Measurements from ENCODE around the gene MPPED1. TPM values are rescaled to one million over a fixed set of nuclear protein-coding genes. Genes with fewer than 3 reads are reported as not detected.

Gene MPPED1
- total and polyA plus RNA-seq, 2 donors (not counting 3 experiments of a cell fraction or from before 2014, with no cell fraction given): not detected

DNA sequence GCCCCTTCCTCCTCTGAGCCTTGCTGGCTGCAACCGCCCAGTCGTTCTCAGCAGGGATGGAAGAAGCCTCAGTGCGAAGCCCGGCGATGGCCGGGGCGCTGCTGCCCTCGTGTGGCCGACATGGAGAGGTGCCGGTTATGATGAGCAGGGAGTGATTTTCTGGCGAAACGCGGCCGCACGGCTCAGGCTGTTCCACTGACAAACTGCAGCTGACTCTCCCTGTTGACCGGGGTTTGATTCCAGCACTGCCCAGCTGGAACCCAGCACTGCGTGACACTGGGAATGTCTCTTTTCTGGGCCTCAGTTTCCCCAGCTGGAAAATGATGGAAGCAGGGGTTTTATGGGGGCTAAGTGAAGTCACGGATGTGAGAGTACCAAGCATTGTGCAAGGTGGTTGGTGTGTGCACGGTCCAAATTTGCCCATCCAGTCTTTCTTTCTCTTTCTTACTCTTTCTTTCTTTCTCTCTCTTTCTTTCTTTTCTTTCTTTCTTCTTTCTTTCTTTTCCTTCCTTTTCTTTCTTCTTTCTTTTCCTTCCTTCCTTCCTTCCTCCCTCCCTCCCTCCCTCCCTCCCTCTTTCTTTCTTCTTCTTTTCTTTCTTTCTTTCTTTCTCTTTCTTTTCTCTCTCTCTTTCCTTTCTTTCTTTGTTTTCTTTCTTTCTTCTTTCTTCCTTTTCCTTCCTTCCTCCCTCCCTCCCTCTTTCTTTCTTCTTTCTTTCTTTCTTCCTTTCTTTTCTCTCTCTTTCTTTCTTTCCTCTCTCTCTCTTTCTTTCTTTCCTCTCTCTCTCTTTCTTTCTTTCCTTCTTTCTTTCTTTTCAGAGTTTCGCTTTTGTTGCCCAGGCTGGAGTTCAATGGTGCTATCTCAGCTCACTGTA, 25.8 kb upstream of the MPPED1 start:
- Histone ChIP-seq H3K27ac (ENCODE audit: insufficient read depth, low read depth, low read length) (no peak overlapping the region), H3K36me3 (ENCODE audit: control insufficient read depth in 2 of 2, extremely low read depth in 1 of 2, insufficient read depth in 2 of 2, low read length in 2 of 2) (no peaks in the 10 kb centered on the region), H3K79me2 (ENCODE audit: control insufficient read depth, insufficient read depth, low read length) (no peaks in the 10 kb centered on the region), H3K4me3 (replicated peaks in 1 of 3; ENCODE audit: insufficient read depth in 1 of 3, low read depth in 1 of 3, low read length in 3 of 3) (no peak overlapping the region), H3K9ac (replicated peaks; ENCODE audit: extremely low read depth, insufficient read depth, low read length) (no peak overlapping the region), H3K4me2 (ENCODE audit: insufficient read depth, low read length) (no peak overlapping the region), H3K4me1 (ENCODE audit: control insufficient read depth, extremely low read depth, insufficient read depth, low read length) (no peaks in the 10 kb centered on the region), H3K9me1 (replicated peaks; ENCODE audit: control insufficient read depth, extremely low read depth, insufficient read depth, low read length) (no peaks in the 10 kb centered on the region), H2AFZ (ENCODE audit: low read depth, low read length) (no peak overlapping the region), H3K9me3 (replicated peaks; ENCODE audit: control insufficient read depth, insufficient read depth, low read length) (no peaks in the 10 kb centered on the region), H3K27me3 (ENCODE audit: control insufficient read depth in 2 of 2, insufficient read depth in 2 of 2, low read length in 2 of 2) (peaks cover 4 to 10% of the 10 kb centered on the region in 2 experiments), H4K20me1 (replicated peaks; ENCODE audit: control insufficient read depth, extremely low read depth, insufficient read depth, low read length) (no peaks in the 10 kb centered on the region)
- ChIA-PET CTCF (interaction anchor here (0.5 to 7.9 kb wide), 9 partner anchors 17 to 1241 kb away, joined by 3 to 89 read pairs (median 3); no protein-coding TSS in a partner anchor), POLR2A (no interaction called here)
- BruUV-seq (replicated peaks): no TSS peak
- intact Hi-C loops (cut with micrococcal nuclease) (loop anchor here (1.0 to 5.0 kb wide), 3 partner anchors 39 to 155 kb away; no protein-coding TSS in a partner anchor), dilution Hi-C loops (cut with MboI; ENCODE audit: extremely low pct_ligation_motif_present, low sequenced_read_pairs) (no loop called here)
- FAIRE-seq (peak; percentile 88), DNase-seq (ENCODE audit: low read depth, low spot score) (peak; percentile 70)
- TF ChIP-seq, protein P1, sequence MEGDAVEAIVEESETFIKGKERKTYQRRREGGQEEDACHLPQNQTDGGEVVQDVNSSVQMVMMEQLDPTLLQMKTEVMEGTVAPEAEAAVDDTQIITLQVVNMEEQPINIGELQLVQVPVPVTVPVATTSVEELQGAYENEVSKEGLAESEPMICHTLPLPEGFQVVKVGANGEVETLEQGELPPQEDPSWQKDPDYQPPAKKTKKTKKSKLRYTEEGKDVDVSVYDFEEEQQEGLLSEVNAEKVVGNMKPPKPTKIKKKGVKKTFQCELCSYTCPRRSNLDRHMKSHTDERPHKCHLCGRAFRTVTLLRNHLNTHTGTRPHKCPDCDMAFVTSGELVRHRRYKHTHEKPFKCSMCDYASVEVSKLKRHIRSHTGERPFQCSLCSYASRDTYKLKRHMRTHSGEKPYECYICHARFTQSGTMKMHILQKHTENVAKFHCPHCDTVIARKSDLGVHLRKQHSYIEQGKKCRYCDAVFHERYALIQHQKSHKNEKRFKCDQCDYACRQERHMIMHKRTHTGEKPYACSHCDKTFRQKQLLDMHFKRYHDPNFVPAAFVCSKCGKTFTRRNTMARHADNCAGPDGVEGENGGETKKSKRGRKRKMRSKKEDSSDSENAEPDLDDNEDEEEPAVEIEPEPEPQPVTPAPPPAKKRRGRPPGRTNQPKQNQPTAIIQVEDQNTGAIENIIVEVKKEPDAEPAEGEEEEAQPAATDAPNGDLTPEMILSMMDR (IDR thresholded peaks at IDR 0.05; ENCODE audit: extremely low read depth in 1 of 2, insufficient read depth in 1 of 2, low read depth in 1 of 2, low read length in 2 of 2): peak; percentile 91 to 95
- peak; percentile 55 for TF ChIP-seq EZH2 (IDR thresholded peaks at IDR 0.05; ENCODE audit: borderline replicate concordance, low read depth, low read length, severe bottlenecking)
- TF ChIP-seq MYC (IDR thresholded peaks at IDR 0.05; ENCODE audit: low read depth, low read length): no peak
- TF ChIP-seq POLR2AphosphoS5 (IDR thresholded peaks at IDR 0.05; ENCODE audit: insufficient read depth, low read depth, low read length): no peak
- TF ChIP-seq GATA2 (IDR thresholded peaks at IDR 0.05; ENCODE audit: insufficient read depth, insufficient read length, low read depth, low read length): no peak
- no peak for TF ChIP-seq FOS (IDR thresholded peaks at IDR 0.05; ENCODE audit: borderline replicate concordance, insufficient read depth, low read length)
- TF ChIP-seq, protein P2, sequence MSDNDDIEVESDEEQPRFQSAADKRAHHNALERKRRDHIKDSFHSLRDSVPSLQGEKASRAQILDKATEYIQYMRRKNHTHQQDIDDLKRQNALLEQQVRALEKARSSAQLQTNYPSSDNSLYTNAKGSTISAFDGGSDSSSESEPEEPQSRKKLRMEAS (IDR thresholded peaks at IDR 0.05; ENCODE audit: insufficient read depth, insufficient read length): no peak
- TF ChIP-seq POLR2A (IDR thresholded peaks at IDR 0.05; ENCODE audit: low read depth, low read length): no peak
- TF ChIP-seq JUN (IDR thresholded peaks at IDR 0.05; ENCODE audit: borderline replicate concordance, insufficient read depth, insufficient read length, low read depth): no peak
